ENCODE measurements around the gene GRK5.
A peak's percentile ranks its signal among the peaks of the same experiment; 100 is the strongest.

GRK5 gene

GRCh38 chr10:119399466-119399865 is 192.1 kb downstream of the GRK5 start:
- no peaks in the 10 kb centered on the region for H3K79me1 ChIP-seq (replicated peaks; ENCODE audit: low read length, poor library complexity, severe bottlenecking)
- no peak for DNase-seq

GRCh38 chr10:119401671-119402395 is 194.5 kb downstream of the GRK5 start:
- Histone ChIP-seq H2AFZ (ENCODE audit: low read depth, low read length) (no peak overlapping the region), H3K4me2 (ENCODE audit: low read length, poor library complexity, severe bottlenecking) (no peak overlapping the region), H3K18ac (ENCODE audit: low read depth in 1 of 2, low read length in 2 of 2) (peak overlapping the region; percentile 23 to 75), H3K4ac (ENCODE audit: low read depth in 1 of 2, low read length in 2 of 2) (peak overlapping the region; percentile 45 to 88), H3K23ac (ENCODE audit: low read length in 2 of 2) (peak overlapping the region in 1 of 2 experiments; percentile 14), H2BK120ac (ENCODE audit: low read depth, low read length) (peak overlapping the region; percentile 77), H2BK12ac (ENCODE audit: low read length in 2 of 2) (peak overlapping the region in 1 of 2 experiments; percentile 82), H3K79me1 (replicated peaks; ENCODE audit: low read length, poor library complexity, severe bottlenecking) (peaks cover 10% of the 10 kb centered on the region), H4K8ac (ENCODE audit: low read length) (peak overlapping the region; percentile 59), H2AK5ac (ENCODE audit: low read length, severe bottlenecking) (no peak overlapping the region), H2BK5ac (ENCODE audit: low read depth, low read length, poor library complexity, severe bottlenecking) (no peak overlapping the region), H3K27me3 (ENCODE audit: control insufficient read depth in 1 of 2, insufficient read depth in 1 of 2, low read length in 2 of 2) (no peaks in the 10 kb centered on the region), H3K9me3 (ENCODE audit: control insufficient read depth, low read length) (no peaks in the 10 kb centered on the region), H3K36me3 (ENCODE audit: control insufficient read depth in 1 of 2, insufficient read depth in 2 of 2, low read depth in 1 of 2, low read length in 2 of 2) (peaks cover 12 to 15% of the 10 kb centered on the region in 2 experiments), H3K9ac (ENCODE audit: low read length) (peak overlapping the region; percentile 65), H3K27ac (ENCODE audit: low read length, poor library complexity, severe bottlenecking) (no peak overlapping the region), H2BK15ac (ENCODE audit: low read depth, poor library complexity, severe bottlenecking) (no peak overlapping the region), H4K91ac (ENCODE audit: low read length) (peak overlapping the region; percentile 80), H3K4me3 (ENCODE audit: insufficient read depth in 1 of 2, low read depth in 1 of 2, low read length in 2 of 2) (peak overlapping the region in 1 of 2 experiments; percentile 58), H3K4me1 (ENCODE audit: control insufficient read depth, insufficient read depth, low read depth, low read length) (peaks cover 11% of the 10 kb centered on the region), H3K14ac (ENCODE audit: low read length in 2 of 2) (no peak overlapping the region)
- peak; percentile 100 for DNase-seq
- WGBS: 3% methylated on average over 11 of the region's 14 CpGs

More at GRCh38 chr10:119399466-119399865, 192.1 kb downstream of the GRK5 start:
- Histone ChIP-seq H2BK120ac (ENCODE audit: low read depth, low read length) (peak overlapping the region; percentile 62), H3K27me3 (ENCODE audit: control insufficient read depth in 1 of 2, insufficient read depth in 1 of 2, low read length in 2 of 2) (no peaks in the 10 kb centered on the region), H2BK15ac (ENCODE audit: low read depth, poor library complexity, severe bottlenecking) (no peak overlapping the region), H3K9me3 (ENCODE audit: control insufficient read depth, low read length) (no peaks in the 10 kb centered on the region), H2BK5ac (ENCODE audit: low read depth, low read length, poor library complexity, severe bottlenecking) (no peak overlapping the region), H3K4me2 (ENCODE audit: low read length, poor library complexity, severe bottlenecking) (no peak overlapping the region), H2AFZ (ENCODE audit: low read depth, low read length) (no peak overlapping the region), H3K18ac (ENCODE audit: low read depth in 1 of 2, low read length in 2 of 2) (peak overlapping the region; percentile 25 to 34), H3K14ac (ENCODE audit: low read length in 2 of 2) (no peak overlapping the region), H3K23ac (ENCODE audit: low read length in 2 of 2) (no peak overlapping the region), H3K27ac (ENCODE audit: low read length, poor library complexity, severe bottlenecking) (no peak overlapping the region), H2AK5ac (ENCODE audit: low read length, severe bottlenecking) (no peak overlapping the region), H3K4me1 (ENCODE audit: control insufficient read depth, insufficient read depth, low read depth, low read length) (peaks cover 10% of the 10 kb centered on the region), H3K36me3 (ENCODE audit: control insufficient read depth in 1 of 2, insufficient read depth in 2 of 2, low read depth in 1 of 2, low read length in 2 of 2) (peaks cover 13 to 15% of the 10 kb centered on the region in 2 experiments), H4K91ac (ENCODE audit: low read length) (peak overlapping the region; percentile 37), H3K9ac (ENCODE audit: low read length) (no peak overlapping the region), H4K8ac (ENCODE audit: low read length) (no peak overlapping the region), H3K4ac (ENCODE audit: low read depth in 1 of 2, low read length in 2 of 2) (peak overlapping the region in 1 of 2 experiments; percentile 19), H2BK12ac (ENCODE audit: low read length in 2 of 2) (peak overlapping the region in 1 of 2 experiments; percentile 75), H3K4me3 (ENCODE audit: insufficient read depth in 1 of 2, low read depth in 1 of 2, low read length in 2 of 2) (no peak overlapping the region)
- WGBS: 93% methylated on average over 3 of the region's 3 CpGs

GRCh38 chr10:119403921-119404320 is 196.6 kb downstream of the GRK5 start:
- H2AFZ ChIP-seq (ENCODE audit: low read depth, low read length): no peak overlapping the region
- H2BK120ac ChIP-seq (ENCODE audit: low read depth, low read length): no peak overlapping the region
- no peak overlapping the region for H3K18ac ChIP-seq (ENCODE audit: low read depth in 1 of 2, low read length in 2 of 2)
- no peak overlapping the region for H3K4me3 ChIP-seq (ENCODE audit: insufficient read depth in 1 of 2, low read depth in 1 of 2, low read length in 2 of 2)
- H3K23ac ChIP-seq (ENCODE audit: low read length in 2 of 2): no peak overlapping the region
- H3K27ac ChIP-seq (ENCODE audit: low read length, poor library complexity, severe bottlenecking): no peak overlapping the region
- WGBS: 100% methylated on average over 1 of the region's 1 CpG
- H3K27me3 ChIP-seq (ENCODE audit: control insufficient read depth in 1 of 2, insufficient read depth in 1 of 2, low read length in 2 of 2): no peaks in the 10 kb centered on the region
- peaks cover 13% of the 10 kb centered on the region for H3K4me1 ChIP-seq (ENCODE audit: control insufficient read depth, insufficient read depth, low read depth, low read length)
- H3K9me3 ChIP-seq (ENCODE audit: control insufficient read depth, low read length): no peaks in the 10 kb centered on the region
- no peak overlapping the region for H3K9ac ChIP-seq (ENCODE audit: low read length)
- no peak overlapping the region for H2AK5ac ChIP-seq (ENCODE audit: low read length, severe bottlenecking)
- H4K91ac ChIP-seq (ENCODE audit: low read length): no peak overlapping the region
- no peak overlapping the region for H2BK12ac ChIP-seq (ENCODE audit: low read length in 2 of 2)
- peak; percentile 42 for DNase-seq
- peaks cover 0 to 3% of the 10 kb centered on the region in 2 experiments for H3K36me3 ChIP-seq (ENCODE audit: control insufficient read depth in 1 of 2, insufficient read depth in 2 of 2, low read depth in 1 of 2, low read length in 2 of 2)
- H3K79me1 ChIP-seq (replicated peaks; ENCODE audit: low read length, poor library complexity, severe bottlenecking): peaks cover 10% of the 10 kb centered on the region
- no peak overlapping the region for H2BK5ac ChIP-seq (ENCODE audit: low read depth, low read length, poor library complexity, severe bottlenecking)
- H3K14ac ChIP-seq (ENCODE audit: low read length in 2 of 2): no peak overlapping the region
- no peak overlapping the region for H3K4me2 ChIP-seq (ENCODE audit: low read length, poor library complexity, severe bottlenecking)
- no peak overlapping the region for H4K8ac ChIP-seq (ENCODE audit: low read length)
- no peak overlapping the region for H2BK15ac ChIP-seq (ENCODE audit: low read depth, poor library complexity, severe bottlenecking)
- H3K4ac ChIP-seq (ENCODE audit: low read depth in 1 of 2, low read length in 2 of 2): peak overlapping the region in 1 of 2 experiments; percentile 15

- Histone ChIP-seq H3K27me3 (ENCODE audit: control insufficient read depth in 1 of 2, insufficient read depth in 1 of 2, low read length in 2 of 2) (no peaks in the 10 kb centered on the region), H3K4ac (ENCODE audit: low read depth in 1 of 2, low read length in 2 of 2) (peak overlapping the region; percentile 51), H3K23ac (ENCODE audit: low read length in 2 of 2) (no peak overlapping the region), H2AFZ (ENCODE audit: low read depth, low read length) (no peak overlapping the region), H4K91ac (ENCODE audit: low read length) (peak overlapping the region; percentile 21), H2AK5ac (ENCODE audit: low read length, severe bottlenecking) (no peak overlapping the region), H3K4me3 (ENCODE audit: insufficient read depth in 1 of 2, low read depth in 1 of 2, low read length in 2 of 2) (no peak overlapping the region), H2BK15ac (ENCODE audit: low read depth, poor library complexity, severe bottlenecking) (no peak overlapping the region), H3K4me1 (ENCODE audit: control insufficient read depth, insufficient read depth, low read depth, low read length) (peaks cover 22% of the 10 kb centered on the region), H3K14ac (ENCODE audit: low read length in 2 of 2) (no peak overlapping the region), H3K18ac (ENCODE audit: low read depth in 1 of 2, low read length in 2 of 2) (peak overlapping the region; percentile 42 to 64), H3K36me3 (ENCODE audit: control insufficient read depth in 1 of 2, insufficient read depth in 2 of 2, low read depth in 1 of 2, low read length in 2 of 2) (peaks cover 0 to under 1% of the 10 kb centered on the region in 2 experiments), H2BK12ac (ENCODE audit: low read length in 2 of 2) (peak overlapping the region in 1 of 2 experiments; percentile 29), H4K8ac (ENCODE audit: low read length) (peak overlapping the region; percentile 57), H3K9me3 (ENCODE audit: control insufficient read depth, low read length) (no peaks in the 10 kb centered on the region), H2BK120ac (ENCODE audit: low read depth, low read length) (peak overlapping the region; percentile 76), H2BK5ac (ENCODE audit: low read depth, low read length, poor library complexity, severe bottlenecking) (no peak overlapping the region), H3K27ac (ENCODE audit: low read length, poor library complexity, severe bottlenecking) (no peak overlapping the region), H3K4me2 (ENCODE audit: low read length, poor library complexity, severe bottlenecking) (no peak overlapping the region), H3K79me1 (replicated peaks; ENCODE audit: low read length, poor library complexity, severe bottlenecking) (peaks cover 10% of the 10 kb centered on the region), H3K9ac (ENCODE audit: low read length) (no peak overlapping the region)
- DNase-seq: no peak
- 91% methylated on average over 13 of the region's 13 CpGs for WGBS
Observed at GRCh38 chr10:119404719-119405519, 197.5 kb downstream of the GRK5 start.

Data from mesenchymal stem cell (in vitro differentiated cells and primary cell).